ENCODE results near the gene SND1. TPM values are rescaled to one million over a fixed set of nuclear protein-coding genes. Genes with fewer than 3 reads are reported as not detected.

Gene SND1
- total RNA-seq, 4 donors from 2014 or later, result 55.5 to 305 (median 80.1) TPM

GRCh38 chr7:127618042-127618441 lies 34.0 kb upstream of the SND1 start, which contains the start of gene PAX4:
Gene PAX4 (minus strand): TSS chr7:127618142. CDS start chr7:127615928, 2,214 bp downstream.
- DNase-seq, result no peak
- H3K4me3 ChIP-seq, result no peak within 1 kb of the TSS
- H3K27me3 ChIP-seq, result no peaks in the 10 kb centered on the region
- TF ChIP-seq, protein P1, sequence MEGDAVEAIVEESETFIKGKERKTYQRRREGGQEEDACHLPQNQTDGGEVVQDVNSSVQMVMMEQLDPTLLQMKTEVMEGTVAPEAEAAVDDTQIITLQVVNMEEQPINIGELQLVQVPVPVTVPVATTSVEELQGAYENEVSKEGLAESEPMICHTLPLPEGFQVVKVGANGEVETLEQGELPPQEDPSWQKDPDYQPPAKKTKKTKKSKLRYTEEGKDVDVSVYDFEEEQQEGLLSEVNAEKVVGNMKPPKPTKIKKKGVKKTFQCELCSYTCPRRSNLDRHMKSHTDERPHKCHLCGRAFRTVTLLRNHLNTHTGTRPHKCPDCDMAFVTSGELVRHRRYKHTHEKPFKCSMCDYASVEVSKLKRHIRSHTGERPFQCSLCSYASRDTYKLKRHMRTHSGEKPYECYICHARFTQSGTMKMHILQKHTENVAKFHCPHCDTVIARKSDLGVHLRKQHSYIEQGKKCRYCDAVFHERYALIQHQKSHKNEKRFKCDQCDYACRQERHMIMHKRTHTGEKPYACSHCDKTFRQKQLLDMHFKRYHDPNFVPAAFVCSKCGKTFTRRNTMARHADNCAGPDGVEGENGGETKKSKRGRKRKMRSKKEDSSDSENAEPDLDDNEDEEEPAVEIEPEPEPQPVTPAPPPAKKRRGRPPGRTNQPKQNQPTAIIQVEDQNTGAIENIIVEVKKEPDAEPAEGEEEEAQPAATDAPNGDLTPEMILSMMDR (IDR thresholded peaks at IDR 0.05), result no peak
- TF ChIP-seq POLR2A (IDR thresholded peaks at IDR 0.05), result no peak
- H3K27ac ChIP-seq, result no peak within 1 kb of the TSS
- no peaks in the 10 kb centered on the region for H3K9me3 ChIP-seq
- H3K4me1 ChIP-seq, result no peaks in the 10 kb centered on the region
- H3K36me3 ChIP-seq, result no peaks in the 10 kb centered on the region

DNA sequence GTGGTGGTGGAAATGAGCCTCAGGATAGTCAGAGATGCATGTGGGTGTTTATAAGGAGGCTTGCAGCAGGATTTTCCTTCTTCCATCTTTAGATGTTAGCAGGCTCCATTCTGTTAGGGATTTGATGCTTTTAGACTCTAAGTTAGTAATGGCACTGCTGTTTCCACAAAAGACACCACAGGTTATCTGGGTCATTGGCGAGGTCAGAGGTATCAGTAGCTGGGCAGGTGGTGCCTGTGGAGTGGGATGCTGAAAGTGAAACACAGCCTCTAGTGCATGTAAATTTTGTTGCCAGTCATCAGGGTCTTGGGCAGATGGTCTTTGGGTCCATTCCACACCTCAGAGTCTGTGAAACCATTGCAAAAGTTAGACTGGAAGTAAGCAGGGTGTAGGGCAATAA lies 33.2 kb upstream of the SND1 start:
- DNase-seq, result no peak
- Histone ChIP-seq H3K4me1 (no peaks in the 10 kb centered on the region), H3K27ac (no peak overlapping the region), H3K27me3 (no peaks in the 10 kb centered on the region), H3K4me3 (no peak overlapping the region), H3K36me3 (no peaks in the 10 kb centered on the region), H3K9me3 (no peaks in the 10 kb centered on the region)
- TF ChIP-seq, protein P1 (IDR thresholded peaks at IDR 0.05), result no peak
- TF ChIP-seq POLR2A (IDR thresholded peaks at IDR 0.05), result no peak

DNA sequence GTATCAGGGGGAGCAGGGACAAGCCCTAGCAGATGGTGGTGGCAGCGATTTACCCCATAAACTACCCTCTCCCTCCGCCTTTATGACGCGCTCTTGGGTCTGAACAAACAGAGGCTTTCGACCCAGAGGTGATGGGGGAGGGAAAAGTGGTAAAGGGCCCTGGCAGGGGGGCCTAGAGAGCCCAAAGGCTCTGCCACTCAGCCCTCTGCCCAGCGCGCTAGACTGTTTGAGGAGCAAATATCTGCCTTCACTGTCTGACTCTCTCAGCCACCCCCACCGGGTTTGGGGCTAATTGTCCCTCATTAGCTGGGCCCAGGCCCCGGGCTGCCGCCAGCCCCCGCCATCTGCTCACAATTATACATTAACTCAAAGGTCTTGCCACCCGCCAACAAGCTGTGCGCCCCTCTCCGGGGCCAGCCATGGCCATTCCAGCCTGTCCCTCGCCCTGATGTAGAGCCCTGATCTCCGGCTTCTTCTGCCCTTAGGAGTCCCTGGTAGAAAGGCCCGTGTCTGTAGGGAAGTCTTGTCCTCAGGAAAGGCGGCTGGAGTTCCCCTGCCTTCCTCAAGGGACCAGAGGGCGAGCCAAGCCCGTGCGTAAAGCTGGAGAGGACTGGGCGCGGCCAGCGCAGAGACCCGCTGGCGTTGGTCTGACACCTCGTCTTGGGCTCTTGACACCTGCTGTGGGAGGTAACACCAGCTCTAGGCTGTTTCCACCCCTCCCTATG lies 32.2 kb upstream of the SND1 start:
- no peaks in the 10 kb centered on the region for H3K27me3 ChIP-seq
- no peak for DNase-seq
- H3K27ac ChIP-seq, result no peak overlapping the region
- no peaks in the 10 kb centered on the region for H3K9me3 ChIP-seq
- no peaks in the 10 kb centered on the region for H3K36me3 ChIP-seq
- no peak overlapping the region for H3K4me3 ChIP-seq
- TF ChIP-seq POLR2A (IDR thresholded peaks at IDR 0.05), result no peak
- TF ChIP-seq, protein P1 (IDR thresholded peaks at IDR 0.05), result no peak
- H3K4me1 ChIP-seq, result no peaks in the 10 kb centered on the region

- H3K4me3 ChIP-seq, result no peak overlapping the region
- no peak for DNase-seq
- no peaks in the 10 kb centered on the region for H3K4me1 ChIP-seq
- H3K27me3 ChIP-seq, result no peaks in the 10 kb centered on the region
- H3K27ac ChIP-seq, result no peak overlapping the region
- no peak for TF ChIP-seq POLR2A (IDR thresholded peaks at IDR 0.05)
- TF ChIP-seq, protein P1 (IDR thresholded peaks at IDR 0.05), result no peak
- H3K36me3 ChIP-seq, result no peaks in the 10 kb centered on the region
- H3K9me3 ChIP-seq, result no peaks in the 10 kb centered on the region
These were observed 31.4 kb upstream of the SND1 start for GRCh38 chr7:127620406-127621233.

- Histone ChIP-seq H3K9me3 (no peaks in the 10 kb centered on the region), H3K36me3 (no peaks in the 10 kb centered on the region), H3K4me1 (no peaks in the 10 kb centered on the region), H3K27ac (no peak overlapping the region), H3K4me3 (no peak overlapping the region), H3K27me3 (no peaks in the 10 kb centered on the region)
- no peak for TF ChIP-seq POLR2A (IDR thresholded peaks at IDR 0.05)
- TF ChIP-seq, protein P1 (IDR thresholded peaks at IDR 0.05), result no peak
- DNase-seq, result no peak
These were observed 26.7 kb upstream of the SND1 start for GRCh38 chr7:127625331-127625730.
